ENCODE measurements around the gene ANO6.
"Not testable (repeated sequence)": the region's sequence is repeated elsewhere in the genome, so short reads cannot be mapped to it uniquely, and the experiment has no call there.

ANO6 gene

GRCh38 chr12:45215419-45216229 is at the start of gene ANO6:
ANO6 (plus strand) TSS chr12:45216095; CDS start chr12:45216322, 227 bp downstream.
- in situ Hi-C loops (cut with HindIII; ENCODE audit: low pct_ligation_motif_present, low pct_unique_long_range_greater_than_20kb, low sequenced_read_pairs), result no loop called here
- DNase-seq, result peak; percentile 94

- in situ Hi-C loops (cut with HindIII; ENCODE audit: low pct_ligation_motif_present, low pct_unique_long_range_greater_than_20kb, low sequenced_read_pairs), result no loop called here
- no peak for DNase-seq
Observed at GRCh38 chr12:45168976-45169375, 46.9 kb upstream of the ANO6 start.

GRCh38 chr12:45170456-45171042 is 45.3 kb upstream of the ANO6 start:
- in situ Hi-C loops (cut with HindIII; ENCODE audit: low pct_ligation_motif_present, low pct_unique_long_range_greater_than_20kb, low sequenced_read_pairs), result no loop called here
- peak; percentile 83 for DNase-seq

GRCh38 chr12:45173293-45173692 is 42.6 kb upstream of the ANO6 start:
- DNase-seq; in situ Hi-C loops (cut with HindIII; ENCODE audit: low pct_ligation_motif_present, low pct_unique_long_range_greater_than_20kb, low sequenced_read_pairs): not testable (repeated sequence)

GRCh38 chr12:45174595-45174994 is 41.3 kb upstream of the ANO6 start:
- no peak for DNase-seq
- in situ Hi-C loops (cut with HindIII; ENCODE audit: low pct_ligation_motif_present, low pct_unique_long_range_greater_than_20kb, low sequenced_read_pairs), result no loop called here

- in situ Hi-C loops (cut with HindIII; ENCODE audit: low pct_ligation_motif_present, low pct_unique_long_range_greater_than_20kb, low sequenced_read_pairs), result loop anchor here (25.0 kb wide), 1 partner anchor 209 kb away; no protein-coding TSS in a partner anchor
Observed at GRCh38 chr12:45178771-45179170, 37.1 kb upstream of the ANO6 start.

GRCh38 chr12:45182511-45182910 is 33.4 kb upstream of the ANO6 start:
- DNase-seq, result no peak
- in situ Hi-C loops (cut with HindIII; ENCODE audit: low pct_ligation_motif_present, low pct_unique_long_range_greater_than_20kb, low sequenced_read_pairs), result loop anchor here (25.0 kb wide), 1 partner anchor 205 kb away; no protein-coding TSS in a partner anchor

More at GRCh38 chr12:45178771-45179170, 37.1 kb upstream of the ANO6 start:
- DNase-seq, result no peak

GRCh38 chr12:45183246-45183645 is 32.6 kb upstream of the ANO6 start:
- in situ Hi-C loops (cut with HindIII; ENCODE audit: low pct_ligation_motif_present, low pct_unique_long_range_greater_than_20kb, low sequenced_read_pairs), result loop anchor here (25.0 kb wide), 1 partner anchor 204 kb away; no protein-coding TSS in a partner anchor
- DNase-seq, result peak; percentile 36

- in situ Hi-C loops (cut with HindIII; ENCODE audit: low pct_ligation_motif_present, low pct_unique_long_range_greater_than_20kb, low sequenced_read_pairs), result loop anchor here (25.0 kb wide), 1 partner anchor 203 kb away; no protein-coding TSS in a partner anchor
- no peak for DNase-seq
Observed at GRCh38 chr12:45184147-45184963, 31.5 kb upstream of the ANO6 start.

GRCh38 chr12:45186762-45187161 is 29.1 kb upstream of the ANO6 start:
- DNase-seq, result no peak
- in situ Hi-C loops (cut with HindIII; ENCODE audit: low pct_ligation_motif_present, low pct_unique_long_range_greater_than_20kb, low sequenced_read_pairs), result loop anchor here (25.0 kb wide), 1 partner anchor 201 kb away; no protein-coding TSS in a partner anchor

- DNase-seq, result no peak
- in situ Hi-C loops (cut with HindIII; ENCODE audit: low pct_ligation_motif_present, low pct_unique_long_range_greater_than_20kb, low sequenced_read_pairs), result loop anchor here (25.0 kb wide), 1 partner anchor 197 kb away; no protein-coding TSS in a partner anchor
Observed at GRCh38 chr12:45189766-45190403, 26.0 kb upstream of the ANO6 start.

GRCh38 chr12:45191239-45191638 is 24.7 kb upstream of the ANO6 start:
- in situ Hi-C loops (cut with HindIII; ENCODE audit: low pct_ligation_motif_present, low pct_unique_long_range_greater_than_20kb, low sequenced_read_pairs), result loop anchor here (25.0 kb wide), 1 partner anchor 196 kb away; no protein-coding TSS in a partner anchor
- no peak for DNase-seq

GRCh38 chr12:45192707-45193106 is 23.2 kb upstream of the ANO6 start:
- in situ Hi-C loops (cut with HindIII; ENCODE audit: low pct_ligation_motif_present, low pct_unique_long_range_greater_than_20kb, low sequenced_read_pairs), result loop anchor here (25.0 kb wide), 1 partner anchor 195 kb away; no protein-coding TSS in a partner anchor
- no peak for DNase-seq

- no peak for DNase-seq
- in situ Hi-C loops (cut with HindIII; ENCODE audit: low pct_ligation_motif_present, low pct_unique_long_range_greater_than_20kb, low sequenced_read_pairs), result no loop called here
Observed at GRCh38 chr12:45200491-45201043, 15.3 kb upstream of the ANO6 start.

- DNase-seq, result no peak
- in situ Hi-C loops (cut with HindIII; ENCODE audit: low pct_ligation_motif_present, low pct_unique_long_range_greater_than_20kb, low sequenced_read_pairs), result no loop called here
Observed at GRCh38 chr12:45203767-45204166, 12.1 kb upstream of the ANO6 start.

GRCh38 chr12:45204757-45205156 is 11.1 kb upstream of the ANO6 start:
- no peak for DNase-seq
- in situ Hi-C loops (cut with HindIII; ENCODE audit: low pct_ligation_motif_present, low pct_unique_long_range_greater_than_20kb, low sequenced_read_pairs), result no loop called here

- DNase-seq, result no peak
- in situ Hi-C loops (cut with HindIII; ENCODE audit: low pct_ligation_motif_present, low pct_unique_long_range_greater_than_20kb, low sequenced_read_pairs), result no loop called here
Observed at GRCh38 chr12:45205165-45205825, 10.6 kb upstream of the ANO6 start.
